Ovary (tissue), 3 donors: Measurements from ENCODE around the gene SMOC2.

Experiments used
- EP300 ChIP-seq: sonication (generic); formaldehyde crosslinking; IDR thresholded peaks from one replicate; pipeline ENCODE4 v1.6.1; 2017; ENCODE audit warnings: antibody characterized with exemption
- POLR2A ChIP-seq: fragments of 450-650 bp; IDR thresholded peaks from one replicate; pipeline ENCODE4 v1.6.1; 2017; ENCODE audit warnings: antibody characterized with exemption, mild to moderate bottlenecking, moderate library complexity
- TF ChIP-seq, protein P1 (sequence below), 3 donors: fragments of 450-650 bp in 2 of 3; fragments of 200-600 bp in 1 of 3; IDR thresholded peaks; one replicate each; pipeline versions ENCODE4 v1.5.1 to v1.8.0; 2016 to 2022; ENCODE audit warnings: antibody characterized with exemption in 3 of 3, mild to moderate bottlenecking in 1 of 3
- donor health status: DM: no; HTN: no; CAD: no.

DNA sequence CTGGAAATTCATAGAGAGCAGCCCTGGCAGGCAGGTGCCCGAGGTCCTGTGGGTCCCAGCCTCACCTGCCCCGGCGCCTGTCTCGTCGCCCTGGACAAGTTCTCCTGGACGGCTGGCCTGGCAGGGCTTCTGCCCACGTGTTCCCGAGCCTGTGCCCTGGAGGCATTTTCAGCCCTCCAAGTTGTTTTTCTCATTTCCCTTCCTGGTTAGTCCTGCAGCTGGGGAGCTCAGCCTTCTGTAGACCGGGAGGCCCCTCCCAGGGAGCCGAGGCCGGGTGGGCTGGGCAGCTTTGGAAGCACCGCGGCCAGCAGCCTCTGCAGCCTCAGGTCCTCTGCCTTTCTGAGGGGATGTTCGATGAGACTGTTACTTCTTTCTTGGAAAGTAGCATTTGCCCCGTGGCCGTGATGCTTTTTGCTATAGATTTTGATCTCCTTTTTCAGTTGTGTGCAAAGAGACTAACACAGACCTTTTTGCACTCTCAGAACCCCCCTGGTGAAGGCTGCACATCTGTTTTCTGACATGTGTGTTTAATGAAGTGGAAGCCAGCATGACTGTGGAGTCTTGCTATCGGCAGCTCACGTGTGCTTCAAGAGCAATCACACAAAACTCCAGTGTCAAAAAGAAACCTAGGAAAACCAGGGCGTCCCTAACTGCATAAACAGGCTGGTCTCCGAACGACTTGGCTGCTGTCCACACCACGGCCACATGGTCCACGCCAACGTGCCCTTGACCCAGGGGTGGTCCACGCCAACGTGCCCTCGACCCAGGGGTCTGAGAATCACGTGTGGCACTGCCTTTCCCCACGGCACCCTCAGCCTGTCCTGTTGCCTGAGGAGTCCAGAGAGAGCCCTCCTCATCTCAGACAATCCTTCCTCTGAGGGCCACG lies 207.5 kb downstream of the SMOC2 start:
- TF ChIP-seq EP300 (no peak), POLR2A (no peak)
- TF ChIP-seq, protein P1, sequence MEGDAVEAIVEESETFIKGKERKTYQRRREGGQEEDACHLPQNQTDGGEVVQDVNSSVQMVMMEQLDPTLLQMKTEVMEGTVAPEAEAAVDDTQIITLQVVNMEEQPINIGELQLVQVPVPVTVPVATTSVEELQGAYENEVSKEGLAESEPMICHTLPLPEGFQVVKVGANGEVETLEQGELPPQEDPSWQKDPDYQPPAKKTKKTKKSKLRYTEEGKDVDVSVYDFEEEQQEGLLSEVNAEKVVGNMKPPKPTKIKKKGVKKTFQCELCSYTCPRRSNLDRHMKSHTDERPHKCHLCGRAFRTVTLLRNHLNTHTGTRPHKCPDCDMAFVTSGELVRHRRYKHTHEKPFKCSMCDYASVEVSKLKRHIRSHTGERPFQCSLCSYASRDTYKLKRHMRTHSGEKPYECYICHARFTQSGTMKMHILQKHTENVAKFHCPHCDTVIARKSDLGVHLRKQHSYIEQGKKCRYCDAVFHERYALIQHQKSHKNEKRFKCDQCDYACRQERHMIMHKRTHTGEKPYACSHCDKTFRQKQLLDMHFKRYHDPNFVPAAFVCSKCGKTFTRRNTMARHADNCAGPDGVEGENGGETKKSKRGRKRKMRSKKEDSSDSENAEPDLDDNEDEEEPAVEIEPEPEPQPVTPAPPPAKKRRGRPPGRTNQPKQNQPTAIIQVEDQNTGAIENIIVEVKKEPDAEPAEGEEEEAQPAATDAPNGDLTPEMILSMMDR (IDR thresholded peaks at IDR 0.05) = no peak
